SIG-M5 (cell line): ENCODE measurements around the gene TULP4.
"Not testable (repeated sequence)": the region's sequence is repeated elsewhere in the genome, so short reads cannot be mapped to it uniquely, and the experiment has no call there.

Experiments
- DNase-seq: peaks from one replicate; lab custom pipeline; 2025; lab: John Stamatoyannopoulos, UW

Gene TULP4

GRCh38 chr6:158295976-158296853, 16.1 kb upstream of the TULP4 start:
- not testable (repeated sequence) for DNase-seq

- not testable (repeated sequence) for DNase-seq
These were observed 15.4 kb upstream of the TULP4 start for GRCh38 chr6:158296854-158297324.

GRCh38 chr6:158297657-158298056, 14.6 kb upstream of the TULP4 start:
- DNase-seq = not testable (repeated sequence)

- DNase-seq = not testable (repeated sequence)
These were observed 11.7 kb upstream of the TULP4 start for GRCh38 chr6:158300306-158301143.

GRCh38 chr6:158301561-158301960, 10.7 kb upstream of the TULP4 start:
- not testable (repeated sequence) for DNase-seq

GRCh38 chr6:158302195-158302796, 10.0 kb upstream of the TULP4 start:
- not testable (repeated sequence) for DNase-seq

GRCh38 chr6:158303210-158303731, 9.0 kb upstream of the TULP4 start:
- no peak for DNase-seq

GRCh38 chr6:158304254-158304653, 8.0 kb upstream of the TULP4 start:
- no peak for DNase-seq

GRCh38 chr6:158309814-158310213, 2.5 kb upstream of the TULP4 start:
- DNase-seq = no peak

GRCh38 chr6:158311193-158311592, 1.1 kb upstream of the TULP4 start:
- DNase-seq = no peak

- DNase-seq = no peak
These were observed 639 bp upstream of the TULP4 start for GRCh38 chr6:158311626-158312025.

- DNase-seq = no peak
These were observed 570 bp downstream of the TULP4 start for GRCh38 chr6:158312672-158313397.

- DNase-seq = no peak
These were observed 1.7 kb downstream of the TULP4 start for GRCh38 chr6:158313989-158314388.

- DNase-seq = no peak
These were observed 2.5 kb downstream of the TULP4 start for GRCh38 chr6:158314737-158315136.

- no peak for DNase-seq
These were observed 3.8 kb downstream of the TULP4 start for GRCh38 chr6:158316022-158316421.

- DNase-seq = no peak
These were observed 9.7 kb downstream of the TULP4 start for GRCh38 chr6:158321960-158322359.

- no peak for DNase-seq
These were observed 10.1 kb downstream of the TULP4 start for GRCh38 chr6:158322400-158322723.

GRCh38 chr6:158322724-158323560, 10.7 kb downstream of the TULP4 start:
- DNase-seq = no peak

GRCh38 chr6:158323561-158323958, 11.3 kb downstream of the TULP4 start:
- DNase-seq = no peak

GRCh38 chr6:158324136-158324535, 11.9 kb downstream of the TULP4 start:
- no peak for DNase-seq

GRCh38 chr6:158327211-158327610, 14.9 kb downstream of the TULP4 start:
- no peak for DNase-seq
